Spleen (tissue), 11 donors: ENCODE data around the gene FLT3LG. TPM values are rescaled to one million over a fixed set of nuclear protein-coding genes. Genes with fewer than 3 reads are reported as not detected.
"Not testable (repeated sequence)": the region's sequence is repeated elsewhere in the genome, so short reads cannot be mapped to it uniquely, and the experiment has no call there.

ENCODE experiments used
- DNase-seq: peaks from one replicate; pipeline ENCODE4 v3.0.0-alpha.2; 2020
- H3K27ac ChIP-seq, 8 donors: fragments of 200-600 bp; sonication (generic) in 7 of 8; 1 replicate in 4 of 8; 2 replicates in 4 of 8; pipeline versions ENCODE4 v1.5.0 to v1.8.0; 2016 to 2021; ENCODE audit warnings: inconsistent platforms in 4 of 8, mild to moderate bottlenecking in 4 of 8, moderate library complexity in 1 of 8
- H3K27me3 ChIP-seq, 7 donors: fragments of 200-600 bp; sonication (generic) in 6 of 7; replicated peaks in 1 of 7; 1 replicate in 4 of 7; 2 replicates in 3 of 7; pipeline versions ENCODE4 v1.5.0 to v1.8.0; 2016 to 2021; ENCODE audit warnings: inconsistent platforms in 3 of 7, mild to moderate bottlenecking in 1 of 7
- H3K36me3 ChIP-seq, 6 donors: fragments of 200-600 bp; sonication (generic) in 5 of 6; 1 replicate in 4 of 6; 2 replicates in 2 of 6; pipeline versions ENCODE4 v1.5.0 to v1.8.0; 2016 to 2021; ENCODE audit warnings: inconsistent platforms in 2 of 6
- H3K4me1 ChIP-seq, 6 donors: fragments of 200-600 bp; sonication (generic) in 5 of 6; 1 replicate in 3 of 6; 2 replicates in 3 of 6; pipeline versions ENCODE4 v1.5.0 to v1.8.0; 2016 to 2021; ENCODE audit warnings: inconsistent platforms in 3 of 6
- H3K4me3 ChIP-seq, 8 donors: fragments of 200-600 bp; sonication (generic) in 7 of 8; 1 replicate in 4 of 8; 2 replicates in 4 of 8; pipeline versions ENCODE4 v1.5.0 to v1.8.0; 2016 to 2021; ENCODE audit warnings: inconsistent platforms in 4 of 8, mild to moderate bottlenecking in 4 of 8, moderate library complexity in 2 of 8
- H3K9me3 ChIP-seq, 8 donors: fragments of 200-600 bp; sonication (generic) in 7 of 8; 1 replicate in 4 of 8; 2 replicates in 4 of 8; pipeline versions ENCODE4 v1.5.0 to v1.8.0; 2016 to 2021; ENCODE audit warnings: inconsistent platforms in 4 of 8
- CTCF ChIP-seq, 11 experiments: fragments of 200-600 bp in 7 of 11; fragments of 450-650 bp in 4 of 11; sonication (generic) in 4 of 11; IDR thresholded peaks in 8 of 11; conservative IDR thresholded peaks in 3 of 11; 1 replicate in 7 of 11; 2 replicates in 4 of 11; pipeline versions ENCODE4 v1.4.0 to v1.8.0; 2016 to 2021; ENCODE audit warnings: antibody characterized with exemption in 11 of 11, inconsistent platforms in 4 of 11, mild to moderate bottlenecking in 1 of 11
- POLR2A ChIP-seq, 3 donors: fragments of 450-650 bp; IDR thresholded peaks; one replicate each; pipeline ENCODE4 v1.5.1; 2017; ENCODE audit warnings: antibody characterized with exemption in 3 of 3, mild to moderate bottlenecking in 1 of 3
- POLR2AphosphoS5 ChIP-seq, 3 donors: sonication (generic); formaldehyde crosslinking; IDR thresholded peaks; one replicate each; pipeline ENCODE4 v1.5.1; 2017; ENCODE audit warnings: antibody characterized with exemption in 3 of 3
- WGBS, 5 donors: extraction: QIAGEN DNeasy Blood & Tissue Kit in 3 of 5; methylation state at CpG; one replicate each; pipeline versions ENCODE4 v1.1.5 to v1.1.7; 2013 to 2018; 5-methylcytosine and 5-hydroxymethylcytosine counted together
- intact Hi-C: fragments of 100-400 bp; cut with DNase I; formaldehyde crosslinking; loops from one replicate; pipeline ENCODE4 v1.15.0; 2023; ENCODE audit warnings: low total_unique reads
- polyA plus RNA-seq, 3 donors: library from polyadenylated mRNA; stranded (reverse); fragments of 200-250 nt; gene quantifications; one replicate each; pipeline ENCODE4 v1.2.1, GENCODE V29; 2013
- total RNA-seq, 7 donors: library from RNA; depleted of rRNA in 3 of 7; stranded (reverse); fragments of >200 nt in 3 of 7; fragmentation: NEBNext Ultra II Directional in 4 of 7; extraction: Animal tissue kit (Norgen Biotek cat#: 25700) in 4 of 7; gene quantifications; one replicate each; pipeline versions ENCODE4 v1.1.0 to v1.2.1, GENCODE V29; 2016 to 2021
- donor health status: healthy with polysubstance abuse.
- donor health status: DM: no; HTN: no; CAD: no; lungs with moderate emphysema.
- donor health status: DM: no; HTN: no; CAD: no.
- donor health status: Bipolar disorder and iron deficiency.
- donor health status: healthy.
- donor health status: DM: no; HTN: no; CAD: no.
- donor health status: DM: yes; HTN: yes; CAD: no.

The FLT3LG gene
- total and polyA plus RNA-seq, 10 donors: 11.2 to 32.8 (median 22.0) TPM

GRCh38 chr19:49472936-49473335 is 1.1 kb upstream of the FLT3LG start:
- intact Hi-C loops: no loop called here
- WGBS, 5 donors: 59 to 73% (median 62%) methylated on average over 9 of the region's 9 CpGs
- no peak overlapping the region for H3K4me3 ChIP-seq
- no peaks in the 10 kb centered on the region for H3K27me3 ChIP-seq
- DNase-seq: no peak
- TF ChIP-seq CTCF (IDR thresholded peaks at IDR 0.05 in 8 of 11, conservative IDR thresholded peaks at IDR 0.05 in 3 of 11) (no peak), POLR2AphosphoS5 (IDR thresholded peaks at IDR 0.05) (no peak), POLR2A (IDR thresholded peaks at IDR 0.05) (no peak)
- peaks cover 28 to 96% (median 67%) of the 10 kb centered on the region in 6 donors for H3K4me1 ChIP-seq
- H3K27ac ChIP-seq: peak overlapping the region in 6 of 8 donors; percentile 38 to 95 (median 92)
- no peaks in the 10 kb centered on the region for H3K9me3 ChIP-seq
- peaks cover 0 to 44% (median 2%) of the 10 kb centered on the region in 6 donors for H3K36me3 ChIP-seq

DNA sequence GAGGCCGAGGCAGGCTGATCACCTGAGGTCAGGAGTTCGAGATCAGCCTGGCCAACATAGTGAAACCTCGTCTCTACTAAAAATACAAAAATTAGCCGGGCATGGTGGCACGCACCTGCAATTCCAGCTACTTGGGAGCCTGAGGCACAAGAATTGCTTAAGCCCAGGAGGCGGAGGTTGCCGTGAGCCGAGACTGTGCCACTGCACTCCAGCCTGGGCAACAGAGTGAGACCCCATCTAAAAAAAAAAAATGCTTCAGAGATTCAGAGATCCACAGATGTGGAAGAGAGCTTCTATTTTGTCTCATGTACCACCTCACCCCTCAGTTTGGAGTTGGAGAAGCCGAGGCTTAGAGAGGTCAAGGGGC is 531 bp upstream of the FLT3LG start:
- H3K4me3 ChIP-seq: peak overlapping the region in 7 of 8 donors; percentile 52 to 74 (median 58)
- DNase-seq: not testable (repeated sequence)
- WGBS, 5 donors: 68 to 77% (median 69%) methylated on average over 9 of the region's 9 CpGs

GRCh38 chr19:49474542-49474924 is 518 bp downstream of the FLT3LG start:
- peak overlapping the region; percentile 80 to 95 (median 90) for H3K27ac ChIP-seq
- no peak for TF ChIP-seq CTCF (IDR thresholded peaks at IDR 0.05 in 8 of 11, conservative IDR thresholded peaks at IDR 0.05 in 3 of 11)
- TF ChIP-seq POLR2AphosphoS5 (IDR thresholded peaks at IDR 0.05): no peak
- TF ChIP-seq POLR2A (IDR thresholded peaks at IDR 0.05): no peak
- H3K27me3 ChIP-seq: no peaks in the 10 kb centered on the region
- H3K4me3 ChIP-seq: peak overlapping the region; percentile 52 to 74 (median 60)
- no peaks in the 10 kb centered on the region for H3K9me3 ChIP-seq
- peaks cover 0 to 28% (median 0%) of the 10 kb centered on the region in 6 donors for H3K36me3 ChIP-seq
- no peak for DNase-seq
- WGBS, 5 donors: 4 to 9% (median 6%) methylated on average over 11 of the region's 11 CpGs
- peaks cover 26 to 93% (median 62%) of the 10 kb centered on the region in 6 donors for H3K4me1 ChIP-seq
- intact Hi-C loops: no loop called here

More for the DNA sequence above, 531 bp upstream of the FLT3LG start:
- intact Hi-C loops, H3K27me3 ChIP-seq, H3K9me3 ChIP-seq: not testable (repeated sequence)
- H3K4me1 ChIP-seq: peaks cover 28 to 96% (median 67%) of the 10 kb centered on the region in 6 donors
- peaks cover 0 to 39% (median 0%) of the 10 kb centered on the region in 6 donors for H3K36me3 ChIP-seq
- H3K27ac ChIP-seq: peak overlapping the region; percentile 80 to 95 (median 90)

- H3K4me3 ChIP-seq: peak overlapping the region in 4 of 8 donors; percentile 18 to 74 (median 64)
- WGBS, 5 donors: 58 to 72% (median 71%) methylated on average over 13 to 15 of the region's 15 CpGs
- peak overlapping the region in 7 of 8 donors; percentile 36 to 95 (median 89) for H3K27ac ChIP-seq
- intact Hi-C loops: no loop called here
- no peaks in the 10 kb centered on the region for H3K9me3 ChIP-seq
- TF ChIP-seq POLR2A (IDR thresholded peaks at IDR 0.05) (no peak), POLR2AphosphoS5 (IDR thresholded peaks at IDR 0.05) (no peak), CTCF (IDR thresholded peaks at IDR 0.05 in 8 of 11, conservative IDR thresholded peaks at IDR 0.05 in 3 of 11) (no peak)
- DNase-seq: no peak
- no peaks in the 10 kb centered on the region for H3K27me3 ChIP-seq
- H3K36me3 ChIP-seq: peaks cover 0 to 28% (median 2%) of the 10 kb centered on the region in 6 donors
- peaks cover 18 to 89% (median 54%) of the 10 kb centered on the region in 6 donors for H3K4me1 ChIP-seq
Observed at GRCh38 chr19:49475191-49475917, 1.3 kb downstream of the FLT3LG start.
